GDM1 (cell line): ENCODE data around the gene CLPTM1L.
"Not testable (repeated sequence)": the region's sequence is repeated elsewhere in the genome, so short reads cannot be mapped to it uniquely, and the experiment has no call there.

Source experiments
- DNase-seq: peaks from one replicate; lab custom pipeline; 2025; lab: John Stamatoyannopoulos, UW

Gene CLPTM1L

GRCh38 chr5:1360367-1360766 lies 15.5 kb upstream of the CLPTM1L start:
- not testable (repeated sequence) for DNase-seq

- no peak for DNase-seq
Measured at GRCh38 chr5:1359713-1360112, 14.8 kb upstream of the CLPTM1L start.

DNA sequence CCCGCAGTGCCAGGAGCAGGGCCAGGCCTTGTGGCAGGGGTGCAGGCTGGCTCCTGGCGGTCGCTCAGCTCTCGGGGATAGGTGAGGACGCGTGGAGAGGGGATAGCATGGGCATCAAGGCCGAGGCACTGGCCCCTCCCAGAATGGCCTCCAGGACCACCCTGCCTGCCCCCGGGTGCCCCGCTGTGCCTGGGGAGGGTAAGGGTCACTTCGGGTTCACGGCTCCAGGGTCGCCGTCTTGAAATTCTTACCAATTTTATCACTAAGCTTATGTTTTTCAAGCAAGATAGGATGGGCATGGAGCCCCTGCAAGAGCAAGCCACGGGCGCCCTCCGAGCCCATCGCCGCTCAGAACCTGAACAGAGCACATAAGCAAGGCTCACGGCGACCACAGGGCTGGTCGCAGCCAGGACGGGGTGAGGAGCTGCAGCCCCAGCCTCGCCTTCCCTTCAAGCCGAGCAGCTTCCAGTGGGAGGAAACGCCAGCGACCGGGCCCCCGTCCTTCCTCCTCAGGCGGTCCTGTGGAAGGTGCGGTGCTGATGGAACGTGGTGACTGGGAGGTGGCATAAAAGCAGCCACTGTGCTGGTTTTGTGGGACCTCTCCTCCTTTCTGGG lies 14.2 kb upstream of the CLPTM1L start:
- no peak for DNase-seq

- DNase-seq: no peak
Measured at GRCh38 chr5:1358726-1359025, 13.8 kb upstream of the CLPTM1L start.

- no peak for DNase-seq
Measured at GRCh38 chr5:1357946-1358725, 13.2 kb upstream of the CLPTM1L start.

- DNase-seq: no peak
Measured at GRCh38 chr5:1356873-1357787, 12.2 kb upstream of the CLPTM1L start.

DNA sequence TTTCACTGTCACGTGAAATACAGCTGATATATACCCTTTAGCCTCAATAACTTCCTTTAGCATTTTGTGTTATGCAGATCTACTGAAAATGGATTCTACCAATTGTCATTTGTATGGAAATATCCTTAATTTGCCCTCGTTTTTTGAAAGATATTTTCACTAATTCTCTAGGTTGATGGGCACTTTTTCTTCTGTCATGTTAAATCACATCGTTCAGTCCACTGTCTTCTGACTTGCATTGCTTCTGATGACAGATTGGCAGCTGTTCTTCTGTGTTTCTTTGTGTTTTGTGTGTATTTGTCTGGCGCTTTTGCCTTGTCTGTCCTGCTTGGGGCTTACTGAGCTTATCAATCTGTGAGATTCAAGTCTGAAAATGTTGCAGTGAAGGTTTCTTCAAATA lies 9.7 kb upstream of the CLPTM1L start:
- DNase-seq: no peak

DNA sequence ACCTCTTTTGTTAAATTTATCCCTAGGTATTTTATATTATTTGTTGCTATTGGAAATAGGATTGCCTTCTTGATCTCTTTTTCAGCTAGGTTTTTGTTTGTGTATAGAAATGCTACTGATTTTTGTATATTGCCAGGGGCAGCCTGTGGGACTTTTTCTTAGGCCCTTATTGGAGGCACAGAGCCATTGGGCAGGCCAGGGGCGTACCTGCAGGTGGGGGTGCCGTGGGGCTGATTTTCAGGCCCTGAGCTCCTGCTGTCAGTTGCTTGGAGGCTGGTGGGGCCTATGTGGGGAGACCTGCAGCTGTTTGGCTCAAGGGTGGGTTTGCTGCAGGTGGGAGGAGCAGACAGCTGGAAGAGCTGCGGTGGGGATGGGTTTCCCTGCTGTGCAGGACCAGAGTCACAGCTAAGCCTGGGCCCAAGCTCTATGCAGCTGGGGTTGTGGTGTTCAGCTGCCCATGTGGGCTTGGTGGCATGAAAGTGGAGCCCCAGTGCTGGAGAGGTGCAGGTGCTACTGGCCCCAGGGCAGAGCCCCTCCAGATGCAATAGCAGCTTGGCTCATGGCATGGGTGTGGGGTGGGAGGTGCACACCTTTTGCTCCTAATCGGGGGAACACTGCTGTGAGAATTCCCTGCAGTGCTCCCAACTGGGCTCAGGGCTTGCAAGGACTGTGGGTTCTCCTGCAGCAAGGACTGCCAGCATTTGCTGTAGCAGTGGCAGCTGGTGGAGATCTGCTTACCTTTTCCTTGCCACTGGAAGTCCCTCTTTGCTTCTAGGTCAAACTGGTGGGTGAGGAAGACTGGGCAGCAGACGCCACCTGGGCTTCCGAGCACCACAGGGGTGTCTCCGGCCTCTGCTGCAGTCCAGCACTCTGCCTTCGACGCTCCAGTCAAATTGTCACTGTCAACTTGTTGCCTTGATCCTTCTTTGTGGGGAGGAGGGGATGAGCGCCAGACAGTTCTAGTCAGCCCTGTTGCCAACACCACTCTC lies 7.6 kb upstream of the CLPTM1L start:
- DNase-seq: no peak

DNA sequence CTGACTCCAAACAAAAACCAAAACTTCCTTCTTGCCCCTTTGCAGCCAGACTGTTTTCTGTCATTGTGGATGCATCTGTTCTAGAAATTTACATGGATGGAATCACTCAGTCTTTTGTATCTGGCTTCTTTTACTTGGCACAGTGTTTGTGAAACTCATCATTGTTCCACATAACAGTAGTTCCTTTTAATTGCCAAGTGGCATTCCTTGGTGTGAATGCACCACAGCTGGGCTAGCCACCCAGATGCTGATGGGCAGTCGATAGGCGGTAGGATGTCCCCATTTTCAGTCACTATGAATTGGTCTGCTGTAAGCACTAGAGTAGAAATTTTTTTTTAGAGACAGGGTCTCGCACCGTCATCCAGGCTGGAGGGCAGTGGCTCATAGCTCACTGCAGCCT lies 6.3 kb upstream of the CLPTM1L start:
- no peak for DNase-seq

GRCh38 chr5:1349246-1349645 lies 4.3 kb upstream of the CLPTM1L start:
- DNase-seq: no peak

- DNase-seq: no peak
Measured at GRCh38 chr5:1348986-1349245, 4.0 kb upstream of the CLPTM1L start.

GRCh38 chr5:1347571-1347970 lies 2.7 kb upstream of the CLPTM1L start:
- DNase-seq: no peak

DNA sequence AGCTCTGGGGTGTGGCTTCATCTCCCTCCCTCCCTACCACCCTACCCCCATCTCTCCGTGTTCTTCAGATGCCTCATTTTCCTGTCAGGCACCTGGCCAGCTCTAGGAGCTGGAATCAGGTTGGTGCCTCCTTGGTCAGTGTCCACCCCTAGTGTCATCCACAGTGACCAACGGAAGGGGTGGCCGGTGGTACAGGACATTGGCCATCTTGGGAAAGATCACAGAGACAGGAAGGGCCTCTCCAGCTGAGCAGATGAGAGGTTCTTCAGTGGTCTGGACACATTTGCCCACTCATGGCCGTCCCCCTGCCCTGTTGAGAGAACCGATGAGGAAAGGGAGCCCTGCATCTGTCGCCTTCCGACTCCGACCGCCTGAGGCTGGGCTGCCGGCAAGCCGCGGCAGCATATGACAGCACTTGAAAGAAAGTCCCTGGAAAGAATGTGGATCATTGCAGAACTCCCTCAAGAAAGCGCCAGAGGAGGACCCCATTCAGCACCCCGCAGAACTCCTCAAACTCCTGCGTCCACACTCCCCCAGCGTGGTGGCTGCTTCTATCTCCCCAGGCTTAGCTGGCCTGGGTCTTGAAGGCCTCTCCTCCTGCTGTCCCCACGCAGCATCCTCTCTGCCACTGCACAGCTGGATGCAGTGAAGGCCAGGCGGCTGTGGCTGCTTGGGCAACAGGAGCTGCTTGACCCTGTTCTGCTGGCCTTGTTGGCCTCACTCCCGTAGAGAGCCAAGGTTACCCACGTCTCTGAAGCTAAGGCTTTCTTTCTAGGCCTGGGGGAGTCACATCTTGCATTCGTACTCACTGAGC lies 1.9 kb upstream of the CLPTM1L start:
- DNase-seq: no peak

- no peak for DNase-seq
Measured at GRCh38 chr5:1345876-1346626, 1.2 kb upstream of the CLPTM1L start.

DNA sequence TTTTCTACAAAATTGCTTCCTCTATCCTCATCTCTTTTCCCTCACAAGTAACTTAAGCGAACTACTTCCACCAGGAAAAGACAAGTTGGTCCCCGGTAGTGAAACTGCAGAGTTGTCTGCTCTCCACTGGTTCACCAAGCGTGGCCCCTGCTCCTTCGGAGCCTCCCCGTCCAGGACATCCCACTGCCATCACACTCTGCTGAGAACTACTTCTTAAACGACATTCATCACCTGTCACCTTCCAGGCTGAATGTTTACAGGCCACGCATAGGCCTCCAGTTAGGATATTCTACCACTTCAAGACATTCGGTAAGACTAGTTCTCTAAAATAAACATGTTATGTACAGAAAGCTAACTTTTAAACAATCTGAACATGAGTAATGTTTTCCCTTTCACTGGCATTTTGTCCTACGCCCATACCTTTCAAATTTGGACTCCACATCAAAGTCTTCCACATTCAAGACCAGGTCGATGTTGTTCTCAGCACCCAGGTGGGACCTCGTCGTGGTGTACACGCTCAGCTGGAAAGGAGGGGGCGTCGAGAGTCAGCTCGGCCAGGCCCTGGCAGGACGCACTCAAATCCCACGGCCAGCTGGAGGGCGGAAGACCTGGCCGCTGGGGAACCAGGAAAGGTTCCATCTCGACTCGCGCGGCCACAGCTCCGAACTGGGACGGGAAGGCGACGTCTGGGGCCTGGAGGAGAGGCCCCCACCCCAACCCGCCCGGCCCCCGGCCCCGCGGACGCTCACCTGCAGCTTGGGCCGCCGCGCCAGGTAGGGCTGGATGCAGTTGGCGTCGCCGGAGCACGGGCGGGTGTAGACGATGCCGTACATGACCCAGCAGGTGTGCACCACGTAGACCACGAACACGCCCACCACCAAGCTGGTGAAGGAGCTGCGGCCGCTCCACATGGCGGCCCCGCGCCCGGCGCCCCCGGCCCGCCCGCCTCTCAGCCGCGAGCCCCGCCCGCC lies 683 bp downstream of the CLPTM1L start:
- no peak for DNase-seq

DNA sequence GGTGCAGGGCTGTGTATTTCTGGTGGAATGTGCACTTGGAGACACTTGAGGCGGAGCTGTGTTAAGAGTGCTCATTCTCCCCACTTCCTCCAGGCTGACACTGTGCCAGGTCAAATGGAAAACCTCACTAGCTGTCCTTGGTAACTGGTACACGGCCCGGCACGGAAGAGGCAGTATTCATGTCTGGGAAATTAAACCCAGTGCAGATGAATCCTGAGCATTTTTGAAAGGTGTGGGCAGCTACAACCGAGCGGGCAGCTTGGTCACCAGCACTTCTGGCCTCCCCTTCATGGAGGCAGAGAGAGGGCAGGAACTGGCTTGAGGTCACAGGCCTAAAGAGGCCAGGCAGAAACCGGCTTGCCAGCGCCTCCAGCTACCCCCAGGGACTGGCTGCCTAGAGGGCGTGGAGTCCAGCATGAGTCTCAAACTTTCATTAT lies 1.6 kb downstream of the CLPTM1L start:
- DNase-seq: no peak

DNA sequence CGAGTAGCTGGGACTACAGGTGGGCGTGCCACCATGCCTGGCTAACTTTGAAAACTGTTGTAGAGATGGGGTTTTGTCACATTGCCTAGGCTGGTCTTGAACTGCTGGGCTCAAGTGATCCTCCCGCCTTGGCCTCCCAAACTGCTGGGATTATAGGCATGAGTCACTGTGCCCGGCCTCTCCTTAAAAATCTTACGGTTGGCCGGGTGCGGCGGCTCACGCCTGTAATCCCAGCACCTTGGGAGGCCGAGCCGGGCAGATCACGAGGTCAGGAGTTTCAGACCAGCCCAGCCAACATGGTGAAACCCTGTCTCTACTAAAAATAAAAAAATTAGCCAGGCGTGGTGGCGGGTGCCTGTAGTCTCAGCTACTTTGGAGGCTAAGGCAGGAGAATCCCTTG lies 2.2 kb downstream of the CLPTM1L start:
- not testable (repeated sequence) for DNase-seq

DNA sequence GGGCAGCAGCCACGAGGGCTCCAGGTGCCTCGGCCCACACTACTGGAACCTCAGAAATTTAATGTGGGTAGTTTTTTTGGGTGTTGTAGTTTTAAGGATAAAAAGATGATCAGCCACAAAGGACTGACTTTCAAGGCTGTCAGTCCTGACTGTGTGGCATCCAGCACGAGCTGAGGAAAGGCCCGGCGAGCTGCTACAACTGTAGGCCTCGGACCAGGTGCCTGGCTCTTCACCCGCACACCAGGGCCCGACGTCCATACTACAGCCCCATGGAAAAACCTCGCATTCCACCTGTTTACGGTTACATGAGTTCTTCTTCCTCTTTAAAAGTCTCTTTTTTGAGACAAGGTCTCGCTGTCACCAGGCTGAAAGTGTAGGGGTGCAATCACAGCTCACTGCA lies 2.6 kb downstream of the CLPTM1L start:
- DNase-seq: no peak

GRCh38 chr5:1341863-1342262 lies 3.0 kb downstream of the CLPTM1L start:
- no peak for DNase-seq
